ENCODE results near the gene DSG1. TPM values are rescaled to one million over a fixed set of nuclear protein-coding genes. Genes with fewer than 3 reads are reported as not detected.
A peak's percentile ranks its signal among the peaks of the same experiment; 100 is the strongest.

Gene DSG1
- total and polyA plus RNA-seq, 2 of the 13 experiments (the other 11 are each of a cell fraction or from before 2014, with no cell fraction given): 0.04 TPM; not detected in 1

DNA sequence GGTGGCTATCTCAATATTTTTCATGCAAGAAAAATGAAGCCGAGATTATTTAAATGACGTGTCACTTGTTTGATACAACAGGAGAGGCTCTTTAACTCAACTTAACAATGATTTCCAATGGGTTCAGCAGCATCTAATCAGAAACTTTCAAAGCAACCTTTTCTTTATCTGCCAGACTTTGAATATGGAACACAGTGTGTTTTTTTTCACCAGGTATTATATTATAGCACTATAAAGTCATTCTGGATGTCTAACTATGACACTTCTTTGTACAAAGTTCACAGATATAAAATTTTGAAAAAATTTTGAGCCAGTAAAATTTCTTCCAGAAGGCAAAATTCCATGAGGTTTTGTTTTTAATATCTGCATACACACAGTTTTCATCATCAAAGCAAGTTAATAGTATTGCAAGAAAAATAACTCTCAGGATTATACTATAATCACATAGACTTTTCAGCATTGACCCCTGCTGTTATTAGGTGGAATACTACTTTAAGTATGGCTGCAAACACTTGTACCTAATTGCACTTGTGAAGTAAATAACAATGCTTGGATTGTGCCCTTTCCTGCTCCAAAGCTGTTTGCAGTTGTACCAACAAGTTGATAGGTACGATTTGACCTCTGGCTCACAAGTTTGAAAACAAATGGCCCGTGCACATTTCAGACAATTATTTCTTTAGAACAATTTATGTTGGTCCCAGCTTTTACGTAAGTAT, 44.0 kb upstream of the DSG1 start (continued):
- TF ChIP-seq, protein P1, sequence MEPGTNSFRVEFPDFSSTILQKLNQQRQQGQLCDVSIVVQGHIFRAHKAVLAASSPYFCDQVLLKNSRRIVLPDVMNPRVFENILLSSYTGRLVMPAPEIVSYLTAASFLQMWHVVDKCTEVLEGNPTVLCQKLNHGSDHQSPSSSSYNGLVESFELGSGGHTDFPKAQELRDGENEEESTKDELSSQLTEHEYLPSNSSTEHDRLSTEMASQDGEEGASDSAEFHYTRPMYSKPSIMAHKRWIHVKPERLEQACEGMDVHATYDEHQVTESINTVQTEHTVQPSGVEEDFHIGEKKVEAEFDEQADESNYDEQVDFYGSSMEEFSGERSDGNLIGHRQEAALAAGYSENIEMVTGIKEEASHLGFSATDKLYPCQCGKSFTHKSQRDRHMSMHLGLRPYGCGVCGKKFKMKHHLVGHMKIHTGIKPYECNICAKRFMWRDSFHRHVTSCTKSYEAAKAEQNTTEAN (CRISPR knock-in tag; conservative IDR thresholded peaks at IDR 0.05): no peak
- TF ChIP-seq SP5 (CRISPR knock-in tag; IDR thresholded peaks at IDR 0.05; ENCODE audit: borderline replicate concordance, low read depth) (no peak), ZBTB42 (CRISPR knock-in tag; IDR thresholded peaks at IDR 0.05) (no peak), ZNF547 (CRISPR knock-in tag; IDR thresholded peaks at IDR 0.05) (no peak), HNRNPH1 (optimal IDR thresholded peaks at IDR 0.05; ENCODE audit: low read depth, low read length) (no peak), ZNF564 (CRISPR knock-in tag; IDR thresholded peaks at IDR 0.05) (no peak), STAG1 (CRISPR knock-in tag; IDR thresholded peaks at IDR 0.05) (no peak), FOXP1 (IDR thresholded peaks at IDR 0.05) (no peak), FOXP1 (CRISPR knock-in tag; IDR thresholded peaks at IDR 0.05) (peak; percentile 67; the same call in 1 of the 2 replicates), FOXA1 (IDR thresholded peaks at IDR 0.05) (no peak), FOXA1 (CRISPR knock-in tag; IDR thresholded peaks at IDR 0.05) (peak; percentile 37; the same call in 1 of the 2 replicates), RFX1 (IDR thresholded peaks at IDR 0.05) (no peak), SRSF1 (optimal IDR thresholded peaks at IDR 0.05; ENCODE audit: low read depth, low read length) (no peak), JUN (CRISPR knock-in tag; IDR thresholded peaks at IDR 0.05) (no peak), PPARG (CRISPR knock-in tag; conservative IDR thresholded peaks at IDR 0.05) (peak; percentile 54), ZMYM4 (CRISPR knock-in tag; IDR thresholded peaks at IDR 0.05) (no peak), SOX6 (IDR thresholded peaks at IDR 0.05) (no peak), SOX6 (CRISPR knock-in tag; IDR thresholded peaks at IDR 0.05) (peak; percentile 20; the same call in 1 of the 2 replicates), ZNF792 (CRISPR knock-in tag; IDR thresholded peaks at IDR 0.05) (no peak)
- TF ChIP-seq, protein P2, sequence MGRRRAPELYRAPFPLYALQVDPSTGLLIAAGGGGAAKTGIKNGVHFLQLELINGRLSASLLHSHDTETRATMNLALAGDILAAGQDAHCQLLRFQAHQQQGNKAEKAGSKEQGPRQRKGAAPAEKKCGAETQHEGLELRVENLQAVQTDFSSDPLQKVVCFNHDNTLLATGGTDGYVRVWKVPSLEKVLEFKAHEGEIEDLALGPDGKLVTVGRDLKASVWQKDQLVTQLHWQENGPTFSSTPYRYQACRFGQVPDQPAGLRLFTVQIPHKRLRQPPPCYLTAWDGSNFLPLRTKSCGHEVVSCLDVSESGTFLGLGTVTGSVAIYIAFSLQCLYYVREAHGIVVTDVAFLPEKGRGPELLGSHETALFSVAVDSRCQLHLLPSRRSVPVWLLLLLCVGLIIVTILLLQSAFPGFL (CRISPR knock-in tag; IDR thresholded peaks at IDR 0.05): no peak
- TF ChIP-seq, protein P3, sequence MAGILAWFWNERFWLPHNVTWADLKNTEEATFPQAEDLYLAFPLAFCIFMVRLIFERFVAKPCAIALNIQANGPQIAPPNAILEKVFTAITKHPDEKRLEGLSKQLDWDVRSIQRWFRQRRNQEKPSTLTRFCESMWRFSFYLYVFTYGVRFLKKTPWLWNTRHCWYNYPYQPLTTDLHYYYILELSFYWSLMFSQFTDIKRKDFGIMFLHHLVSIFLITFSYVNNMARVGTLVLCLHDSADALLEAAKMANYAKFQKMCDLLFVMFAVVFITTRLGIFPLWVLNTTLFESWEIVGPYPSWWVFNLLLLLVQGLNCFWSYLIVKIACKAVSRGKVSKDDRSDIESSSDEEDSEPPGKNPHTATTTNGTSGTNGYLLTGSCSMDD (CRISPR knock-in tag; IDR thresholded peaks at IDR 0.05): no peak
- TF ChIP-seq, protein P4, sequence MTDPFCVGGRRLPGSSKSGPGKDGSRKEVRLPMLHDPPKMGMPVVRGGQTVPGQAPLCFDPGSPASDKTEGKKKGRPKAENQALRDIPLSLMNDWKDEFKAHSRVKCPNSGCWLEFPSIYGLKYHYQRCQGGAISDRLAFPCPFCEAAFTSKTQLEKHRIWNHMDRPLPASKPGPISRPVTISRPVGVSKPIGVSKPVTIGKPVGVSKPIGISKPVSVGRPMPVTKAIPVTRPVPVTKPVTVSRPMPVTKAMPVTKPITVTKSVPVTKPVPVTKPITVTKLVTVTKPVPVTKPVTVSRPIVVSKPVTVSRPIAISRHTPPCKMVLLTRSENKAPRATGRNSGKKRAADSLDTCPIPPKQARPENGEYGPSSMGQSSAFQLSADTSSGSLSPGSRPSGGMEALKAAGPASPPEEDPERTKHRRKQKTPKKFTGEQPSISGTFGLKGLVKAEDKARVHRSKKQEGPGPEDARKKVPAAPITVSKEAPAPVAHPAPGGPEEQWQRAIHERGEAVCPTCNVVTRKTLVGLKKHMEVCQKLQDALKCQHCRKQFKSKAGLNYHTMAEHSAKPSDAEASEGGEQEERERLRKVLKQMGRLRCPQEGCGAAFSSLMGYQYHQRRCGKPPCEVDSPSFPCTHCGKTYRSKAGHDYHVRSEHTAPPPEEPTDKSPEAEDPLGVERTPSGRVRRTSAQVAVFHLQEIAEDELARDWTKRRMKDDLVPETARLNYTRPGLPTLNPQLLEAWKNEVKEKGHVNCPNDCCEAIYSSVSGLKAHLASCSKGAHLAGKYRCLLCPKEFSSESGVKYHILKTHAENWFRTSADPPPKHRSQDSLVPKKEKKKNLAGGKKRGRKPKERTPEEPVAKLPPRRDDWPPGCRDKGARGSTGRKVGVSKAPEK (CRISPR knock-in tag; IDR thresholded peaks at IDR 0.05; ENCODE audit: borderline replicate concordance): no peak
